GM04504 (cell line): ENCODE data around the gene PURA.

Experiments used
- DNase-seq: peaks from one replicate; pipeline ENCODE4 v3.0.0-alpha.2; 2012; ENCODE audit warnings: low read depth

Gene PURA

DNA sequence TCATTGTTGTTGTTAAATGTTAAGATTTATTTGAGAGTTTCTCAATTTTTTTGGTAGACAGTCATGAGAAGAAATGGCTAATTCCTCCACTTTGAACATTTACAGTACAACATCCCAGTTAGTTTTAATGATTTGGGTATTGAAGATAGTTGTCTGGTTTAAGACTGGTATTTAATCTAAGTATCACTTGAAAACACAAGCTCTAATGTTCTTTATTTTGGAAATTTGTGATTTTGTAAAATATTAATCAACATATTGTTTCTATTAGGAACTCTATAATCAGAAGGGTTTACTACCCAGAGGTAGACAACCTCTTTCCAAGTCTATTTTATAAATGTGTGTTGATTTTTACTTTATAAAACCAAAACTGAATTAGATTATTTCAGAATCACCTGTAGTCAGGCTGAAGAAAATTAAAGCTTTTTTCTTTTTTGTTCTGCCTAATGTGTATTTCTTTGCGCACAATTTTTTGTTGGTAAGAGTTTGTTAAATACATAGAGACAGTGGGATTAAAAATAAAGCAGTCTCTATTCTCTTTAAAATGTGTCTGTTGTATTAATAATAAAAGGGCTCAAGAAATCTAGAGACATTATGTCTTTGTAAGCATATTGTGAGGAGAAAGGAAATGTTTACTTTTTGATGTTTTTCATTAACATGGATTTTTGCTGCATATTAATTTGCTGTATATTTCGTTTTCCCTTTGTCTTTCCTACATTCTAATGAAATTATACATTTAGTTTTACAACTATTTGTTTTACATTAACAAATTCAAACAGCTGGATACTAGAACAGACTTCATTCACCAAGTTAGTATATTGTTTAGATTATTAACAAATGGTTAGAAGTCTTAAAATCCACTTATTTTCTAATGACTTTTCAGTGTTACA lies 3.9 kb upstream of the PURA start:
- no peak for DNase-seq

DNA sequence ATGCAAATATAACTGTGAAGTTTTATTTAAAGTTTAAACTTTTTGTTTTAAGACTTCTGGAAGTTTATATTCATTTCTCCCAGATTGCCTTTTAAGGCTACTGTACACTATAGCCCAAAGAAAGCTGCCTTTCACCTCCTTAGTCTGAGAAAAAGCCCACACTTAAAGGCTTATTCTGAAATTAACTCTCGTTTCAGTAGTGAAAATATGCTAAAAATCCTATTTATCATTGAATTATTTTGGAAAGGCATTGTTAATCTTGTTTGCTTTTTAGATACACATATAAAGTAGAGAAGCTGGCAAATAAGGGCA lies 3.3 kb upstream of the PURA start:
- no peak for DNase-seq

DNA sequence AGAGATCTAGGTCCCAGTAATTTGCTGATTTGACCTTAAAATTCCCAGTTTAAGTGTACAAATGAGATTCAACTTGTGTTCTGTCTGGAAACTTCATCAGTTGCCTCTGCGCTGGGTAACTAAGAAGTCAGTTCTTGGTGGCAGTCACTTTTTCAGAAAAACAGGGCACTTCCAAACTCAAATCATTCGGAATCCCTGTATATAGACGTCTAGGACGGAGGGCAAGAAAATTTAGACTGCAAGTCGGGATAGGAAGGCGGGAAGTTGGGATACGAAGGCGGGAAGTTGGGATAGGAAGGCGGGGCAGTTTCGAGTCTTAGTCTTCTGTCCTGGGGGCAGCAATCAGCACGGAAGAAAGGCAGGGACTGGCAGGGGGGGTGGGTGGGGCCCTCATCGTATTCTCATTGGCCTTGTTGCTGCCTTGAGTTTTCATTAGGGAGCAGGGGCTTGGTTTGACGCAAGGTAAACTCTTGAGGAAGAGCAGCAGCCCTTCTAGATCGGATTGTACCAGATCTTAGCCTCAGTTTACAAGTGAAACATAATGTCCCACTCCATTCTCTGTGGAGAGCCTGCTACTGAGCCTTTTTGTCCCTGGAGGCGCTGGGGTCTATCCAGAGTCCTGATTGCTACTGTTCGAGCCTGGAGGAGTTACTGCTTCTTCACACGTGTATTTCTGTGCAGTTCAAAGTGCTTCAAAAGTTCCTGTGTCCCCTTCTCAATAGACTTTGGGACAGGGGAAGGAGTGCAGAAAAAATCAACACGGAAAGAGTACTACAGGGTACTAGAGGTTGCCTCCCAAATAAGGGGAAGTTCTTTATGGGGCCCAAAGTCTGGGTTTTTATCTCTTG lies 2.7 kb upstream of the PURA start:
- DNase-seq: no peak

- DNase-seq: no peak
Observed at GRCh38 chr5:140111859-140112551, 1.9 kb upstream of the PURA start.

- no peak for DNase-seq
Observed at GRCh38 chr5:140112685-140113179, 1.2 kb upstream of the PURA start.

- DNase-seq: no peak
Observed at GRCh38 chr5:140113180-140113698, 670 bp upstream of the PURA start.

- no peak for DNase-seq
Observed at GRCh38 chr5:140114341-140115185, 654 bp downstream of the PURA start.

DNA sequence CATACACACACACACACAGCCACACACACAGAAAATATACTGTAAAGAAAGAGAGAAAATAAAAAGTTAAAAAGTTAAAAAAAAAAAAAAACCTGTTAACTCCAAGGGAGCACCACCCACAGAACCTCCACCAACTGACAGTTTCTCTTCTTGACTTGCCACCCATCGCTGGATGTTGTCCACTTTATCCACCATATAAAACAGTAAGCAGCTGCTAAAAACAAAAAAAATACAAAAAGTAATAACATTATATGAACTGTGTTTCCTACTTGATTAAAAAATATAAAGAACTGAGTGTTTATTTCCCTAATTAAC lies 1.2 kb downstream of the PURA start:
- DNase-seq: no peak

- DNase-seq: no peak
Observed at GRCh38 chr5:140116716-140117115, 2.8 kb downstream of the PURA start.

GRCh38 chr5:140117523-140117922 lies 3.6 kb downstream of the PURA start:
- no peak for DNase-seq

DNA sequence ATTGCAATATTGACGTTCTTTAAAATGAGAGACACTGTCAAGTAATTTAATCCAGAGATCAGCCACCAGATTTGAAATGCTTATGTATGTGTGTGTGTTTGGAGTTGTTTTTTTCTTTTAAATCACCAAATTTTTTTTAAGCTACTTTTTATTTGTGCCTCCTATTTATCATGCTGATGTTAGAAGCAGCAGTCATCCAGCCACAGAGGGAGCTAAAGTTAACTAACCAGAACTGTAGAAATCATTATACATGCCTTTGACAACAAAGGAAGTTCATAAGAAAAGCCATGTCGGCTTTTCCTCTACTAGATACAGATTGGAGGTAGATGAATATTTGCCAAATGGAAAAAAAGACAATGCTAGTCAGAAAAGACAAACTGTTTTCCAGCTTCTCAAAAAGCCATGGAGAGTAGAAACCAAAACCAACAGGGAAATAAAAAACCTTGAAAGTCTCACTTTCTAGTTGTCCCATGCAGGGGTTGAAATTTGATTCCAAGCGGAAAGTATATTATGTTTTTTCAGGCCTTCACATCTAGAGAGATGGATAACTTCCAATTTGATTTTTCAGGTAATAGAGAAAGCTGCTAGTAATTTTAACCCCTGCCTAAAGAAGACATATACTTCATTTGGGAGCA lies 4.5 kb downstream of the PURA start:
- no peak for DNase-seq

- no peak for DNase-seq
Observed at GRCh38 chr5:140125637-140126036, 11.7 kb downstream of the PURA start, which contains the start of gene IGIP. Gene IGIP (plus strand): TSS chr5:140125937. CDS start chr5:140128477, 2,540 bp downstream.

GRCh38 chr5:140126315-140127012 lies 12.6 kb downstream of the PURA start:
- no peak for DNase-seq

GRCh38 chr5:140128376-140128775 lies 14.5 kb downstream of the PURA start:
- DNase-seq: no peak

- no peak for DNase-seq
Observed at GRCh38 chr5:140130949-140131733, 17.2 kb downstream of the PURA start.

DNA sequence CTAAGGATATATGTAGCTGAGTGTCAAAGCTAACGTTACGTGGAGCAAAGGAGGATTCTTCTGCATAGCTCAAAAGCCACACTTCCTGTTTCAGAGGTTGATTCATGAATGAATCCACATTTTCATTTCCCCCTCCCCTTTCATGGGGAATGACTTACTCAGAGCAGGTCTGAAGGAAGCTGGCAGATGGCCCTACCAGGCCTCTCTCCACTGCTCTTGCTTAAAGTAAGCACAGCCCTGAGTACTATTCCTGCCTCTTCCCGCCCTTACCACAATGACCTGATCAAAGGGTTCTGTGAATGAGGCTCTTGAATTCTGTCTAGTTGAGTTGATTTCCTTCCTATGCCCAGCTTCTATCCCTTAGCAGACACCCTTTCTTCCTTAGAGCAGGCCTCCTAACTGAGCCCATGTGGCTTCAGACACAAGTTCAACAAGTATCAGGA lies 18.1 kb downstream of the PURA start:
- DNase-seq: peak; percentile 81

DNA sequence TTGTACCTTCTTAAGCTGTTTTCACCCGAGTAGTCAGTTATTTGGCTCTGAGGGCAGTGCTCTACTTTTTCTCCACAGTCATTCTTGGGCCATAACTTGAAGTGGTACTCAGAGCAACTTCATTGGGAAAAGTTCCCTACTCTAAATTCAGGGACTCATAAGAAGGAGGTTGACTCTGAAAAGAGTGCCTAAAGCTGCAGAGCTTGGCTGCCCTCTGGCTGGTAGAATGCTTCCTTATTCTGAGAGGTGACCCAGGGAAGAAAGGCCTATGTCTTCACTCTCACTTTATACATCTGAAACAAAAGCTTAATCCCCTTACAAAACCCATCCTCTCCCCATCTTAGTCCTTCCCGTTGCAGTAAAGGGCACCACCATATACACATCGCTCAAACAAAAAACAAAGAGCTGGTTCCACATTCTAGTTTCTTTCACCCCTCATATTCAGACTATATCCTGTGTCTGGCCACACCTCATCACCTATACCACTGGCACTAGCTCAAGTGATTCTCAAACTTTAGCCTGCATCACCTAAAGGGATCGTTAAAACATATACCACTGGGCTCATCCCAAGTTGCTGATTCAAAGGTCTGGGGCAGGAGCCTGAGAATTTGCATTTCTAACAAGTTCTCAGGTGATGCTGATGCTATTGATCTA lies 19.7 kb downstream of the PURA start:
- DNase-seq: no peak

DNA sequence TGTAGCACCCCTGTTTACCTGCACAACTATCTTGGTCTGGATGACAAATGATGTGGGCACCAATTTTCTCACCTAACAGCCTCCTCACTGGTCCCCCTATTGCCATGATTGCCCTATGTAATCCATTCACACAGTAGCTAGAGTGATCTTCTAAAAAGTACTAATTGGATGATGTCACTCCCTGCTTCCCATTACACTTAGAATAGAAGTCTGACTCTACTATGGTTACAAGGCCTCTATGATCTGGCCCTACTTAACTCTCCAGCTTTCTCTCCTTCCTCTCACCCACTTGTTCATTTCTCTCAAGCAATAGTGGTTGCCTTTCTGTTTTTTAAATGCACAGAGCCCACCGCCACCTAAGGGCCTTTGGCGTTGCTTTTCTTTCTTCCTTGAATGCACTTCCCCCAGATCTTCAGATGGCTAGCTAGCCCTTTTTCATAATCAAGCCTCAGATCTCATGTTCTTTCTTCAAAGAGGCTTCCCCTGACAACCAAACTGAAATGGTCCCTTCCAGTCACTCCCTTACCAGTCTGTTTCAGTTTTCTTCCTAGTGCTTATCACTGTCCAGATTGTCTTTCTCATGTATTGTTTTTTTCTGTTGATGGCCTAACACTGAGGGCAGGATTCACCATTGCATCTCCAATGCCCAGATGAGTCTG lies 20.5 kb downstream of the PURA start:
- DNase-seq: no peak
